GM06990 (cell line): ENCODE measurements around the gene CDHR2.

Experiments
- DNase-seq: peaks from one replicate; pipeline ENCODE4 v3.0.0-alpha.2; 2011; ENCODE audit not compliant: insufficient read length; ENCODE audit errors: extremely low read depth
- H3K27me3 ChIP-seq: replicated peaks from 2 replicates; pipeline ENCODE4 v1.6.0; 2011; ENCODE audit warnings: low read length; ENCODE audit not compliant: control insufficient read depth, insufficient read depth
- H3K36me3 ChIP-seq: 2 replicates; pipeline ENCODE4 v1.5.1; 2011; ENCODE audit warnings: low read length; ENCODE audit not compliant: control insufficient read depth, insufficient read depth
- H3K4me3 ChIP-seq: replicated peaks from 2 replicates; pipeline ENCODE4 v1.5.1; 2011; ENCODE audit warnings: low read depth, mild to moderate bottlenecking, control low read depth, low read length
- TF ChIP-seq, protein P1 (sequence below): IDR thresholded peaks from 2 replicates; pipeline ENCODE4 v1.5.1; 2011; ENCODE audit warnings: low read length, control low read depth, mild to moderate bottlenecking, inconsistent platforms; ENCODE audit not compliant: insufficient read depth, poor library complexity, severe bottlenecking

CDHR2 gene

GRCh38 chr5:176625512-176625911 lies 76.4 kb downstream of the CDHR2 start:
- DNase-seq, result no peak
- TF ChIP-seq, protein P1, sequence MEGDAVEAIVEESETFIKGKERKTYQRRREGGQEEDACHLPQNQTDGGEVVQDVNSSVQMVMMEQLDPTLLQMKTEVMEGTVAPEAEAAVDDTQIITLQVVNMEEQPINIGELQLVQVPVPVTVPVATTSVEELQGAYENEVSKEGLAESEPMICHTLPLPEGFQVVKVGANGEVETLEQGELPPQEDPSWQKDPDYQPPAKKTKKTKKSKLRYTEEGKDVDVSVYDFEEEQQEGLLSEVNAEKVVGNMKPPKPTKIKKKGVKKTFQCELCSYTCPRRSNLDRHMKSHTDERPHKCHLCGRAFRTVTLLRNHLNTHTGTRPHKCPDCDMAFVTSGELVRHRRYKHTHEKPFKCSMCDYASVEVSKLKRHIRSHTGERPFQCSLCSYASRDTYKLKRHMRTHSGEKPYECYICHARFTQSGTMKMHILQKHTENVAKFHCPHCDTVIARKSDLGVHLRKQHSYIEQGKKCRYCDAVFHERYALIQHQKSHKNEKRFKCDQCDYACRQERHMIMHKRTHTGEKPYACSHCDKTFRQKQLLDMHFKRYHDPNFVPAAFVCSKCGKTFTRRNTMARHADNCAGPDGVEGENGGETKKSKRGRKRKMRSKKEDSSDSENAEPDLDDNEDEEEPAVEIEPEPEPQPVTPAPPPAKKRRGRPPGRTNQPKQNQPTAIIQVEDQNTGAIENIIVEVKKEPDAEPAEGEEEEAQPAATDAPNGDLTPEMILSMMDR, result no peak
- peaks cover 1% of the 10 kb centered on the region for H3K27me3 ChIP-seq
- no peaks in the 10 kb centered on the region for H3K36me3 ChIP-seq
- no peak overlapping the region for H3K4me3 ChIP-seq

- no peak overlapping the region for H3K4me3 ChIP-seq
- no peaks in the 10 kb centered on the region for H3K36me3 ChIP-seq
- no peak for DNase-seq
- TF ChIP-seq, protein P1, result no peak
- H3K27me3 ChIP-seq, result peaks cover 5% of the 10 kb centered on the region
Observed at GRCh38 chr5:176625966-176626875, 77.1 kb downstream of the CDHR2 start.

DNA sequence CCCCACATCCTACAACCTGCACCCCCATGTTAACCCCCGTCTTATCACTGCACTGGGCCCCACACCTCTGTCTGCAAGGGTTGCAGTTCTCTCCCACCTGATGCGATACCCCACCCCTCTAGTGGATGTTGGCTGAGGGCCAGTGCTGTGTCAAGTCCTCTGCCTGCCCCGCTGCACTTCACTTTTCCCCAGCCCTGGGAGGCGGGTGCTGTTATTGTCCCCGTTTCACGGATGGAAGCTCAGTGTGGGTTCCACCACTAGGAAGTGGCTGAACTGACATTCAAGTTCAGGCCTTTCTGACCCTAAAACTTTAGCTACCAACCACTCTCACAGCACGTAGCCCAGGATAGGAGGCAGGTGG lies 77.7 kb downstream of the CDHR2 start:
- Histone ChIP-seq H3K27me3 (peaks cover 5% of the 10 kb centered on the region), H3K4me3 (no peak overlapping the region), H3K36me3 (no peaks in the 10 kb centered on the region)
- TF ChIP-seq, protein P1, result no peak
- no peak for DNase-seq

DNA sequence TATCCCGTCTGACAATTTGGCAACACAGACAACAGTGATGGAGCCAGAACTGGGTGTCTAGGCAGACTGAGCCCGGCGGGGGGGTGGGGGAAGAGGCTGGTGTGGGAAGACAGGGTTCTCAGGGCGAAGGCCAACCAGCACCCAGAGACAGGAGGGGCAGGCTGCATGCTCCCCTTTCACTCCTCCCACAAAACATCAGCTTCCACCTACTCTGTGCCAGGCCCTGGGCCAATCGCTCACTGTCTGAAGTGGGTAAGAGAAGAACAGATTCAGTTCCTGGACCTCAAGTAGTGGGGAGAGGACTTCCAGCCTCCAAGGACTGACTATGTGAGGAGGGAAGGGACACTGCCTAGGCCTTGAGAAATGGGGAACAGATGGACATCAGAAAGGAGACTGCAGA lies 78.4 kb downstream of the CDHR2 start:
- Histone ChIP-seq H3K36me3 (no peaks in the 10 kb centered on the region), H3K4me3 (no peak overlapping the region), H3K27me3 (peaks cover 5% of the 10 kb centered on the region)
- DNase-seq, result no peak
- TF ChIP-seq, protein P1, result no peak

DNA sequence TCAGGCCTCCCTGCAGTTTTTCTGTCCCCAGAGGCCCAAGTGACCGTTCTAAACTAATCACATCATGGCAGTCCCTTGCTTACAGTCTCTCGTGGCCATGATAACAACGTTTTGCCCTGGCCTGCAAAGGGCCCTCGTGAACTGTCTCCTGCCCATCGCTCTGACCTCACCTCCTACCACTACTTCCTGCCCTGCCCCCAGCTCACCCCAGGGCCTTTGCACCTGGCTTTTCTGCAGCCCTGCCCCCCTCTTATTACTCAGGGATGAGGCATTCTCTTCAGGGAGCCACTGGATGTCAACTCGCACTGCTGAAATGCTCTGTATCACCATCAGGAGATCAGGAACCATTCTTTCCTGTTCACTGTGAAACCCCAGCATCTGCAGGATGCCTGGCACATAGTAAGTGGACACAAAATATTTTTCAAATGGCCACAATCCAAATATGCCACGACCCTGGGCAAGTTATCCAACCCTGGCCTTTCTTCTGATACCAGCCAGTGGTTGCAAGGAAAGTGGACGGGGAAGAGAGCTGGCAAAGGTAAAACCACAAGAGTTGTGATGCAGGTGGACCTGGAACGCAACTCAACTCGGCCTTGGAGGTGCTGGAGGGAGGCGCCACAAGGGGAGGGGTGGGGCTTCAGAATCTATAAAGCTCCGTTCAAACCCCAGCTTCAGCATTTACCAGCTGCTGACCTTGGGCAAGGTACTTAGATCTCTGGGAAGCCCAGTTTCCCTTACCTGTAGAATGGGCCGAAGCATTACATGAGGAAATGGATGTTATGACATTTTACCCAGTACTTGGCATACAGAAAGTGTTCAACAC lies 79.5 kb downstream of the CDHR2 start:
- DNase-seq, result no peak
- no peak overlapping the region for H3K4me3 ChIP-seq
- no peaks in the 10 kb centered on the region for H3K36me3 ChIP-seq
- TF ChIP-seq, protein P1, result no peak
- H3K27me3 ChIP-seq, result peaks cover 5% of the 10 kb centered on the region
